HepG2 (cell line): ENCODE data around the gene PLA1A. TPM values are rescaled to one million over a fixed set of nuclear protein-coding genes. Genes with fewer than 3 reads are reported as not detected.

Experiments
- ATAC-seq: fragments of 200-7000 bp; cut with Tn5 transposase; 3 replicates; pipeline ENCODE4 v1.9.1; 2020; ENCODE audit warnings: mild to moderate bottlenecking, moderate library complexity
- BruUV-seq: library from RNA; stranded (reverse); fragments of 400-500 nt; replicated peaks from 2 replicates; lab custom pipeline; 2021; lab: Mats Ljungman, UMichigan
- CTCF ChIA-PET: fragments of 300-600 bp; formaldehyde crosslinking; extraction: SDS; loops from one replicate; lab custom pipeline; 2021; ENCODE audit warnings: low total read pairs, inconsistent platforms, low intra/inter-chr PET ratio; lab: Yijun Ruan, JAX
- POLR2A ChIA-PET: fragments of 350-600 bp; sonication (Branson Sonifier 250); formaldehyde crosslinking; loops from one replicate; lab custom pipeline; 2020; ENCODE audit warnings: antibody characterized with exemption, inconsistent platforms; lab: Yijun Ruan, JAX
- DNase-seq: peaks from one replicate; pipeline ENCODE4 v3.0.0-alpha.2; 2015; ENCODE audit warnings: low spot score
- FAIRE-seq: peaks from 3 replicates; lab custom pipeline; 2011; peaks lifted over from hg19 to GRCh38; lab: Jason Lieb, UNC
- H2AFZ ChIP-seq: one replicate; pipeline ENCODE4 v1.6.1; 2011; ENCODE audit warnings: low read length, inconsistent platforms
- H3K27ac ChIP-seq: fragments of 300-600 bp; 3 replicates; pipeline ENCODE4 v1.8.0; 2011; ENCODE audit warnings: mixed run types, mild to moderate bottlenecking, mixed read lengths, low read length, inconsistent platforms; ENCODE audit not compliant: insufficient read depth; ENCODE audit errors: extremely low read length
- H3K27me3 ChIP-seq, 2 experiments: fragments of 200-600 bp in 1 of 2; 2 replicates in 1 of 2; 3 replicates in 1 of 2; pipeline versions ENCODE4 v1.6.0 to v1.8.0; 2011; ENCODE audit warnings: low read length in 2 of 2, mild to moderate bottlenecking in 2 of 2, moderate library complexity in 2 of 2, inconsistent platforms in 1 of 2; ENCODE audit not compliant: insufficient read depth in 2 of 2, control insufficient read depth in 1 of 2
- H3K36me3 ChIP-seq, 2 experiments: fragments of 200-600 bp in 1 of 2; replicated peaks in 1 of 2; 2 replicates in 1 of 2; 3 replicates in 1 of 2; pipeline versions ENCODE4 v1.5.1 to v1.8.0; 2011; ENCODE audit warnings: low read length in 2 of 2, inconsistent platforms in 1 of 2; ENCODE audit not compliant: insufficient read depth in 2 of 2, control insufficient read depth in 1 of 2
- H3K4me1 ChIP-seq: 2 replicates; pipeline ENCODE4 v1.5.1; 2012; ENCODE audit warnings: low read length, inconsistent platforms; ENCODE audit not compliant: insufficient read depth
- H3K4me2 ChIP-seq: 2 replicates; pipeline ENCODE4 v1.6.0; 2011; ENCODE audit warnings: low read depth, low read length, inconsistent platforms
- H3K4me3 ChIP-seq, 3 experiments: fragments of 200-600 bp in 1 of 3; sonication (generic), shearing (Covaris generic) in 1 of 3; replicated peaks in 1 of 3; 2 replicates each; pipeline ENCODE4 v1.5.1; 2011 to 2016; ENCODE audit warnings: low read length in 3 of 3, inconsistent platforms in 2 of 3, low read depth in 2 of 3, mild to moderate bottlenecking in 2 of 3, control low read depth in 1 of 3, mixed read lengths in 1 of 3; ENCODE audit not compliant: insufficient read depth in 1 of 3
- H3K79me2 ChIP-seq: one replicate; pipeline ENCODE4 v1.6.1; 2011; ENCODE audit warnings: low read length, inconsistent platforms; ENCODE audit not compliant: insufficient read depth
- H3K9ac ChIP-seq: 2 replicates; pipeline ENCODE4 v1.6.0; 2011; ENCODE audit warnings: mild to moderate bottlenecking, low read depth, low read length, inconsistent platforms; ENCODE audit not compliant: insufficient read depth
- H3K9me3 ChIP-seq: 2 replicates; pipeline ENCODE4 v1.5.1; 2012; ENCODE audit warnings: mild to moderate bottlenecking, low read length
- H4K20me1 ChIP-seq: 2 replicates; pipeline ENCODE4 v1.6.0; 2011; ENCODE audit warnings: inconsistent platforms, mild to moderate bottlenecking, low read length, moderate library complexity; ENCODE audit not compliant: insufficient read depth
- ETV6 ChIP-seq: sonication (generic); formaldehyde crosslinking; conservative IDR thresholded peaks from 2 replicates; pipeline ENCODE4 v1.4.0; 2020; ENCODE audit warnings: missing genetic modification reagents
- HCFC1 ChIP-seq: fragments of 150-350 bp; IDR thresholded peaks from 2 replicates; pipeline ENCODE4 v1.6.1; 2014; ENCODE audit warnings: low read depth, low read length
- IRF2 ChIP-seq: IDR thresholded peaks from 2 replicates; pipeline ENCODE4 v1.6.1; 2018; ENCODE audit warnings: missing genetic modification reagents, missing compliant biosample characterization
- ISX ChIP-seq: sonication (generic); formaldehyde crosslinking; conservative IDR thresholded peaks from 2 replicates; pipeline ENCODE4 v1.5.0; 2020; ENCODE audit warnings: missing genetic modification reagents
- KDM6A ChIP-seq: IDR thresholded peaks from 2 replicates; pipeline ENCODE4 v1.6.1; 2016; ENCODE audit warnings: low read depth
- MEIS2 ChIP-seq: sonication (generic); formaldehyde crosslinking; IDR thresholded peaks from 2 replicates; pipeline ENCODE4 v1.9.0; 2021; ENCODE audit warnings: mild to moderate bottlenecking, missing genetic modification reagents
- NFE2 ChIP-seq: sonication (generic); formaldehyde crosslinking; IDR thresholded peaks from 2 replicates; pipeline ENCODE4 v1.4.0; 2020; ENCODE audit warnings: missing genetic modification reagents
- PHF21A ChIP-seq: sonication (generic); formaldehyde crosslinking; IDR thresholded peaks from 2 replicates; pipeline ENCODE4 v1.5.0; 2020; ENCODE audit warnings: mild to moderate bottlenecking, missing genetic modification reagents
- RBFOX2 ChIP-seq: fragments of 200-400 bp; formaldehyde crosslinking; IDR thresholded peaks from 2 replicates; pipeline ENCODE4 v1.6.1; 2017; ENCODE audit warnings: low read depth, mild to moderate bottlenecking, low read length
- ZFP1 ChIP-seq: IDR thresholded peaks from 2 replicates; pipeline ENCODE4 v1.6.1; 2016
- ZFX ChIP-seq: sonication (generic); formaldehyde crosslinking; IDR thresholded peaks from 2 replicates; pipeline ENCODE4 v1.4.0; 2020; ENCODE audit warnings: mild to moderate bottlenecking, low read depth, missing genetic modification reagents, moderate library complexity
- ZNF138 ChIP-seq: sonication (generic); formaldehyde crosslinking; IDR thresholded peaks from 2 replicates; pipeline ENCODE4 v1.5.0; 2020; ENCODE audit warnings: mild to moderate bottlenecking, low read depth, missing genetic modification reagents
- ZNF205 ChIP-seq: IDR thresholded peaks from 2 replicates; pipeline ENCODE4 v1.6.1; 2018; ENCODE audit warnings: missing biosample characterization, missing genetic modification reagents
- ZNF432 ChIP-seq: sonication (generic); formaldehyde crosslinking; IDR thresholded peaks from 2 replicates; pipeline ENCODE4 v1.5.0; 2020; ENCODE audit warnings: missing genetic modification reagents, mild to moderate bottlenecking, borderline replicate concordance
- ZNF652 ChIP-seq: IDR thresholded peaks from 2 replicates; pipeline ENCODE4 v1.6.1; 2016; ENCODE audit warnings: low read depth, borderline replicate concordance
- ZNF7 ChIP-seq: IDR thresholded peaks from 2 replicates; pipeline ENCODE4 v1.6.1; 2016; ENCODE audit warnings: missing biosample characterization, missing genetic modification reagents
- WGBS: methylation state at CpG from one replicate; pipeline ENCODE4 v1.1.6; 2017; ENCODE audit warnings: low lambda C conversion rate; 5-methylcytosine and 5-hydroxymethylcytosine counted together
- in situ Hi-C: cut with HindIII; loops from 2 replicates; pipeline ENCODE4 v1.10.0; 2017; ENCODE audit warnings: low pct_unique_long_range_greater_than_20kb; ENCODE audit not compliant: extremely low pct_ligation_motif_present
- intact Hi-C: fragments of 100-400 bp; cut with micrococcal nuclease; formaldehyde crosslinking; loops from one replicate; pipeline ENCODE4 v1.10.0; 2022; ENCODE audit not compliant: unreplicated experiment
- polyA plus RNA-seq, 8 experiments: library from polyadenylated mRNA; depleted of rRNA in 3 of 8; stranded (reverse) in 7 of 8; unstranded in 1 of 8; fragments of >200 nt; fragmentation: Illumina TruSeq in 4 of 8; extraction: Trizol in 4 of 8; gene quantifications; 2 replicates each; pipeline versions ENCODE4 v1.2.1 to v1.2.3, GENCODE V29; 2011 to 2016; ENCODE audit warnings: low read depth in 4 of 8, missing spikeins in 1 of 8, mixed read lengths in 1 of 8; ENCODE audit not compliant: insufficient read depth in 1 of 8
- total RNA-seq, 5 experiments: library from RNA; depleted of rRNA; stranded (reverse); fragments of >200 nt; fragmentation: Illumina TruSeq; extraction: Trizol; gene quantifications; 2 replicates each; pipeline ENCODE4 v1.2.3, GENCODE V29; 2016; ENCODE audit warnings: low read depth in 1 of 5
- TF ChIP-seq, protein P1 (sequence below): IDR thresholded peaks from 2 replicates; pipeline ENCODE4 v1.6.1; 2016; ENCODE audit warnings: missing biosample characterization, missing genetic modification reagents, low read depth
- TF ChIP-seq, protein P2 (sequence below): IDR thresholded peaks from 2 replicates; pipeline ENCODE4 v1.6.1; 2016; ENCODE audit warnings: mild to moderate bottlenecking

Gene PLA1A
- total and polyA plus RNA-seq, 2 of the 13 experiments (the other 11 are each of a cell fraction or from before 2014, with no cell fraction given) = 0.11 to 0.18 TPM

DNA sequence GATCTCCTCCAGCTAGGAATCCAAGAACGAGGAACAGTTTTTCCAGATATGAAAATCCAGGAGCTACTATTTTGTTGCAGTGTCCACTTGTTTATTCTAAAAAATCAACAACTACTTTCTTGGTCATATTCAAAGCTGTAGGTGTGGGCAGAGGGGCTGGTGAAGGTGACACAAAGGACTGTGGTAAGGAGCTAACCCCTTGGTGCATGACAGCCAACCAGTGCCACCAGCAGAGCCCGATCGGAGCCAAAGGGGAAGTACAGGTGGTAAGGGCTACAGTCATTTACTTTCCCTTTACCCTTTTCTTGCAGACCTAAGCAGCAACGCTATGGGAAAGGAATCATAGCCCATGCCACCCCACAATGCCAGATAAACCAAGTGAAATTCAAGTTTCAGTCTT, 30.7 kb downstream of the PLA1A start:
- TF ChIP-seq IRF2 (CRISPR knock-in tag) = no peak
- no peak for TF ChIP-seq ZNF432 (CRISPR knock-in tag)
- TF ChIP-seq ISX (CRISPR knock-in tag) = no peak
- TF ChIP-seq, protein P1, sequence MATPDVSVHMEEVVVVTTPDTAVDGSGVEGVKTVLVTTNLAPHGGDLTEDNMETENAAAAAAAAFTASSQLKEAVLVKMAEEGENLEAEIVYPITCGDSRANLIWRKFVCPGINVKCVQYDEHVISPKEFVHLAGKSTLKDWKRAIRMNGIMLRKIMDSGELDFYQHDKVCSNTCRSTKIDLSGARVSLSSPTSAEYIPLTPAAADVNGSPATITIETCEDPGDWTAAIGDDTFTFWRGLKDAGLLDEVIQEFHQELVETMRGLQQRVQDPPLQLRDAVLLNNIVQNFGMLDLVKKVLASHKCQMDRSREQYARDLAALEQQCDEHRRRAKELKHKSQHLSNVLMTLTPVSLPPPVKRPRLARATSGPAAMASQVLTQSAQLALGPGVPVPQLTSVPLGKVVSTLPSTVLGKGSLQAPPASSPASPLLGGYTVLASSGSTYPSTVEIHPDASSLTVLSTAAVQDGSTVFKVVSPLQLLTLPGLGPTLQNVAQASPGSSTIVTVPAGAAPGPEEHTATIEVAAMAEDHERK (CRISPR knock-in tag) = no peak
- TF ChIP-seq ZNF138 (CRISPR knock-in tag) = no peak
- TF ChIP-seq ZNF205 (CRISPR knock-in tag) = no peak
- TF ChIP-seq ETV6 (CRISPR knock-in tag) = no peak
- TF ChIP-seq, protein P2, sequence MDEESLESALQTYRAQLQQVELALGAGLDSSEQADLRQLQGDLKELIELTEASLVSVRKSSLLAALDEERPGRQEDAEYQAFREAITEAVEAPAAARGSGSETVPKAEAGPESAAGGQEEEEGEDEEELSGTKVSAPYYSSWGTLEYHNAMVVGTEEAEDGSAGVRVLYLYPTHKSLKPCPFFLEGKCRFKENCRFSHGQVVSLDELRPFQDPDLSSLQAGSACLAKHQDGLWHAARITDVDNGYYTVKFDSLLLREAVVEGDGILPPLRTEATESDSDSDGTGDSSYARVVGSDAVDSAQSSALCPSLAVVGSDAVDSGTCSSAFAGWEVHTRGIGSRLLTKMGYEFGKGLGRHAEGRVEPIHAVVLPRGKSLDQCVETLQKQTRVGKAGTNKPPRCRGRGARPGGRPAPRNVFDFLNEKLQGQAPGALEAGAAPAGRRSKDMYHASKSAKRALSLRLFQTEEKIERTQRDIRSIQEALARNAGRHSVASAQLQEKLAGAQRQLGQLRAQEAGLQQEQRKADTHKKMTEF (CRISPR knock-in tag) = no peak
- no peak for TF ChIP-seq MEIS2 (CRISPR knock-in tag)
- no peak for TF ChIP-seq ZFX
- TF ChIP-seq PHF21A (CRISPR knock-in tag) = no peak
- TF ChIP-seq ZFP1 = no peak
- no peak for TF ChIP-seq ZNF7
- no peak for TF ChIP-seq NFE2 (CRISPR knock-in tag)
- no peak for TF ChIP-seq HCFC1
- no peak for TF ChIP-seq RBFOX2
- TF ChIP-seq ZNF652 (CRISPR knock-in tag) = no peak
- TF ChIP-seq KDM6A (CRISPR knock-in tag) = no peak
- Histone ChIP-seq H3K4me3 (no peak overlapping the region), H3K4me2 (no peak overlapping the region), H3K9ac (no peak overlapping the region), H3K27ac (no peak overlapping the region), H3K79me2 (no peaks in the 10 kb centered on the region), H3K9me3 (no peaks in the 10 kb centered on the region), H3K4me1 (no peaks in the 10 kb centered on the region), H3K27me3 (peaks cover 0 to 10% of the 10 kb centered on the region in 2 experiments; a peak in 2 of 5 replicates), H2AFZ (no peak overlapping the region), H4K20me1 (no peaks in the 10 kb centered on the region), H3K36me3 (no peaks in the 10 kb centered on the region)
- FAIRE-seq (no peak), ATAC-seq (no peak), DNase-seq (no peak)
- ChIA-PET CTCF (no interaction called here), POLR2A (no interaction called here)
- in situ Hi-C loops = no loop called here
- intact Hi-C loops = no loop called here
- BruUV-seq = no TSS peak
- WGBS = 61% methylated on average over 4 of the region's 4 CpGs
